HG03095 (cell line): ENCODE data around the gene SAMD10.

Experiments
- ATAC-seq: cut with Tn5 transposase; IDR thresholded peaks from one replicate; pipeline ENCODE4 v1.9.1; 2021; ENCODE audit warnings: moderate library complexity; ENCODE audit not compliant: unreplicated experiment

SAMD10 gene

DNA sequence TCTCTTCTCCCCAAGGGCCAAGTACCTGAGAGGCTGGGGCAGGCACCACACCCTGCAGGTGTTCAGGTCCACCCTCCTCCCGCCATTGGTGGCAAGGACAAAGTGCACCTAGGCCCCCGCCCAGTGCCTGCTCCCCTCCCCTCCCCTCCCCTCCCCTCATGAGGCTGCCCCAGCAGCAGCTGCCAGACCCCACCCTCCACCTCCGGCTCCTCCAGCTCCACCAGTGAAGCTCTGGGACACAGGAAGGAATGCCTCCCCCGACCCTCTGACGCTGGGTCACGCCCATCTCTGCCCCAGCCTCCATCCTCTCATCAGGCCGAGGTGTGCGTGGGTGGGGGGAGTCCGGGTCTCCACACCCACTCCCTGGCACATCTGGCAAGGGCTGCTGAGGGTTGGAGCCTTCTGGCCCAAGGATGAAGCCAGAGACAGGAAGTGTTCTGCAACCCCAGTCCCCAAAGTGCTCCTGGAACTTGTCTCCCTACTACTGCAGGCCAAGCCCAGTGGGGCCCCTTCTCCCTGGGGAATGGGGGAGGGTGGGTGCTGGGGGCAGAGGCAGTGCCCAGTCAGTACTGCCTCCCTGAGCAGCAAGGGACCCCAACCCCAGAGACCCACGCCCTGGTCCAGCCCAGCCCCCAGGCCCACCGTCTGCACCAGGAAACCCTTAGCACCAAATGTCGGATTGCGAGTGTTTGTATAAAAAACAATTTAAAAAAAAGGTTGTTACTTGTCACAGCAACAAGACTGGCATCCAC, 21.6 kb downstream of the SAMD10 start:
- ATAC-seq: no peak

DNA sequence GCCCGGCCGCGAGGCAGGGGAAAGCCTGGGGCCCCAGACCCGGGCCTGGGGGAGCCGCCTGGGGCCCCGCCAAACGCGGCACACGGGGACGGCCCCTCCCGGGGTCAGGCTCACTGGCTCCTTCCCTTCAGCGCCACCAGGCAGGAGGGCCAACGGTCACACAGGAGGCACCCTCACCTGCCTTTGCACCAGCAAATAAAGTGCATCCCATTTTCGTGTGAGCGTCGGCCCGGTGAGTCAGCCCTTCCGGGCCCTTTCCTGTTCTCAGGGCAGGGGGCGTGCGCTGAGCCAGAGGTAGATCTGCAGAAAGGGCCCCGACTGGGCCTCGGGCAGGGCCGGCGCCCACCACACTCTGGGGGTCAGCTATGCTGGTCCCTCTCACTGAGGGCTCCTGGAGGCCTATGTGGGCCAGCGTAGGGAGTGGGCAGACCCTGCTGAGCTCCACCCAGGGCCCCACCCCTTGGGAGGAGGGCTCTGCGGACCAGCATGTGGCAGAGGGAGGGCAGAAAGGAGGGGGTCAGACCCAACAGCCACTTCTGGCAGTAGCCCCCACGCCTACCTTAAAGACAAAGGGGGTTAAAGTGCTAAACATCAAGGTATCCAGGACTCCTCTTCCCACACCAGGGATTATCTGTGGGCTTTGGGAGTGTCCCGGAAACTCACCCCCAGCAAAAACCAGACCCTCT, 22.3 kb downstream of the SAMD10 start:
- ATAC-seq: no peak

DNA sequence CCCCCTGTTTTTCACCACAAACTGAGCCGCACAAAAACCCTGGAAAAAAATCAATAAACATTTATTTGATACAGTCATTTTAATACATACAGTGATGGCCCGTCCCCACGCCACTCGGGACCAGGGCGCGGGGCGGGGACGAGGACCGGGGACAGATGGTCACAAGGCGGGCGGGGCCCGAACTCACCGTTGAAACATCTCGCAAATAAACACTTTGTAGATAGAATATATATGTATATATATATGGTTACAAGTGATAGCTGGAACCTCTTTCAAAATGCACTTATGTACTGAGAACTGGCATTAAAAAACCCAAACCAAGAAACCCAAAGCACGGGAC, 22.8 kb downstream of the SAMD10 start:
- ATAC-seq: peak; percentile 4

DNA sequence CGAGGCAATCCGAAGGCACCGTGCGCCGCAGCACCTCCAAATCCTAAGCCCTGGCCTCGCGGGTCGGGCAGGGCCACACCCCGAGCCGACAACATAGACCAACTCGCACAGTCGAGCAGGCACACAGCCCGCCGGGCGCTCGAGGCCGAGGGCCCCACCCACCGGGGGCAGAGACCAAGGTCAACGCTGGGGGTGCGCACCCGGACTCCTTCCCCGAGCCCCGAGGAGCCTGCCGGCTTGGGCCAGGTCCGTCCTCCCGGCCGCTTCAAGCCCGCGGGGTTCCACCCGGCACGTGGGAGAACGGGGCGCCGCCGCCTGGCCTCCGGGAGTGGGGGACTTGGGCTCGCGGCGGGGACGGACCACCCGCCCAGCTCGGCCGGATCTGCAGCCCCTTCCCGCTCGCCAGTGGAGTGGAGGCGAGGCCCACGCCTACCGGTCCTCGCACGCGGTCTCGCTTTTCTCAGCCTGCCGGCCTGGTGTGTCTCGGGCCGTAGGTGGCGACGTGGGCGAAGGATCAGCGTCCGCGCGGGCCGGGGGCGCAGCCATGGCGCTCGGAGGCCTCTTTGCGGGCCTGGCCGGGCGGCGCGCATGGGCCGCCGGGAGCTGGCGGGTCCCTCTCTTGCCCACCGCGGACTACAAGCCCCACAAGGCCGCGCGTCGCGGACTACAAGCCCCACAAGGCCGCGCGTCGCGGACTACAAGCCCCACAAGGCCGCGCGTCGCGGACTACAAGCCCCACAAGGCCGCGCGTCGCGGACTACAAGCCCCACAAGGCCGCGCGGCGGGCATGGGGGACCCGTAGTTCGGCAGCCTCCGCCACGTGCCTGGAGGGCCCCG, 23.4 kb downstream of the SAMD10 start, which contains the start of gene UCKL1:
TSS of gene UCKL1 (minus strand) at position 590 of the 837 bp plus-strand sequence. CDS start at position 546, 44 bp downstream.
- ATAC-seq: peak; percentile 62

DNA sequence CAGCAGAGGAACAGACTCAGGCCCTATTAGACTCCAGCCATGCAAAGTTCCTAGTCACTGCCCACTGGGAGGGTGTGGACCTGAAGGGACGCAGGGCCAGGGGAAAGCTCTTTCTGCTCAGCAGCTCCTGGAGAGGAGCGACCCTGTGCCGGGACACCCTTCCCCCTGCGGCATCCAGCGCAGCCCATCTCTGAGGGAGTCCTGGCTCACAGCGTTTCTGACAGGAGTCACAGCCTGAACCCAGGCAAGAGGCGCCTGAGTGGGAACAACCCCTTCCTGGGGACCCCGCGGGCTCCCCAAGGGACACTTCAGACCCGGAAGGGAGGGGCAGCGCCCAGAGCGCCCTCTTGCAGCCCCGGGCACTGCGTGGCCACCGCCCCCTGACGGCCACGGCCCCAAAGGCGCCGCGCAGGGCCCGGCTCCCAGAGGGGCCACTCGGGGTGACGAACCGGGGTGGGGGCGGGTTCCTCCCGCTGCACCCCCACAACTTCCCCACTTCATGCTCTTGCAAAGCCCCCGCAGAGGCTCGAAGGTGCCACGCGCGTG, 24.1 kb downstream of the SAMD10 start:
- peak; percentile 24 for ATAC-seq

DNA sequence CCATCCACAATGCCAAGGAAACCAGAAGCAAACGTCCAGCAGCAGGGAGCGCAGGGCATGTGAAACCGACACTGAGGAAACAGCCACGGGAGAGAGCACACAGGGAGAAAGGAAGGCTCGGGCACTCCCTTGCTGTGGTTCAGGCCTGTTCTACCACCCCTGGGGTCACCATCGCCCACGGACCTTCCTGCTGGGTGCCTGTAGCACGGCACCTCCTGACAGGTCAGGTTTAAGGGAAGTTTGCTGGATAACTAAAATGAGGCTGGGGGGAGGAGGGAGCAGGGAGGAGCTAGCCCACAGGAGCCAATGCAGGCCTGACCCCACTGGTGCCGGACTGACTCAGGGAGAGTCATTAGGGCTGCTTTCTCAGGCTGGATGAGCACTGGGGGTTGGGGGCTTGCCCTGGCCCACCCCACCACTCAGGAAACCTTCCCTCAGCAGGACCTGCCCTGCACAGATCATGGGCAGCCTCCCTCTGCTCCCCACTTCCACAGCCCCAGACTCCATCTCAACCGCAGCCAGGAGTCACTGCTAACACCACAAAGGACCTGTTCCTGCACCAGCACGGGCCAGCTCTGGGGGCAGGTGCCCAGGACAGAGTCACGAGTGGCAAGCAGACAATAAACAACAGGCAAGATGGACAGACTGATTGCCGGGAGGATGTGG, 25.5 kb downstream of the SAMD10 start:
- no peak for ATAC-seq

DNA sequence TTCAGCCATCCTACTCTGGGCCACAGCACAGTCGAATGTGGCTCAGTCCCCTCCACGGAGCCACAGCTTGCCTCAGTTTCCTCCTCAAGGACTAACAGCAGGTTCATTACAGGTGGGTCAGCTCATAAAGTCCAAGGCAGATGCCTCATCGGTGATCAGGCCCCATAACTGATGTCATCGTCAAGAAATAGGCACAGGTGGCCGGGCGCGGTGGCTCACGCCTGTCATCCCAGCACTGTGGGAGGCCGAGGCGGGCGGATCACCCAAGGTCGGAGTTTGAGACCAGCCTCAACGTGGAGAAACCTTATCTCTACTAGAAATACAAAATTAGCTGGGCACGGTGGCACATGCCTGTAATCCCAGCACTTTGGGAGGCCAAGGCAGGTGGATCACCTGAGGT, 26.7 kb downstream of the SAMD10 start:
- no peak for ATAC-seq

DNA sequence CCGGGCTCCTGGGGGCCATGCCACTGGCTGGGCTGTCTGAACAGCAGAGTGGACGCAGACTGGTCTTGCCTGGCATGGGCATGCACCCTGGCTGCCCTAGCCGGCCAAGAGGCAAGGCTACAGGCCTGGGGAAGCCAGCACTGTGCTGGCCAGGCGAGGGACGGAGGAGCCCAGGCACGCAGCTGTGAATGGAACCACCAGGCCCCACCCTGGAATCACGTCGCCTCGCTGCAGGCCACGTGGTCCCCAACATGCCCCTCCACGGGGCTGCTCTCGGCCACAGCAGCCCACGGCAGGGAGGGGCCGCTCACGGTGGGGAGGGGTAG, 27.3 kb downstream of the SAMD10 start:
- ATAC-seq: no peak

DNA sequence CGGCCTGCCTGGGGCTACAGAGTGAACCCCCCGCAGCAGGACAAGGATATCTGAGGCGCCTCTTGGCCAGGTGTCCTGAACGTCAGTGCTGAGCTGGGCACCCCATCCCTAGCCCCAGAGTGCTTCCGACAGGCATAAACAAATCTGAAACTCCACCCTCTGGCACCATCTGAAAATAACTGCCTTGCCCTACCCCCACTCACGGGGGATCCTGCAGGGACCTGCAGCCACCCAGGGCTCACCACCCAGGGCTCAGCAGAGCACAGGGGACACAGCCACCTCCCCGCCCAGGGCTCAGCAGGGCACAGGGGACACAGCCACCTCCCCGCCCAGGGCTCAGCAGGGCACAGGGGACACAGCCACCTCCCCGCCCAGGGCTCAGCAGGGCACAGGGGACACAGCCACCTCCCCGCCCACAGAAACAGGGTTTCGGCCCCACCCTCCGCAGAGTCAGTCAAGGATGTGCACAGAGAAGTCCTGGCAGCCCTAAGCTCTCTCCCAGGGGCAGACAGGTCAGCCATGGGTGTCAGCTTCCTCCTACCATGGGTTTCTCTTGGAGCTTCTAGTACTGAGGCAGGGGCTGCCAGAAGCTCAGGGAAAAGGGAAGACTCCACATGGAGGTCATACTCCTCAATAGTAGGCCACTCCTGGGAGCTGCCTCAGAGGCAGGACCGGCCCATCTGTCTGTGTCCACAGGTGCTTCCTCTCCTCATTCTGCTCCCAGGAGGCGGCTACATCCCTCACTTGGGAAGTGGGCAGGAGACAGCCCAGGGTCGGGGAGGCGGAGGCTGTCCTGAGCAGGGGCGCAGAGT, 27.8 kb downstream of the SAMD10 start:
- no peak for ATAC-seq

DNA sequence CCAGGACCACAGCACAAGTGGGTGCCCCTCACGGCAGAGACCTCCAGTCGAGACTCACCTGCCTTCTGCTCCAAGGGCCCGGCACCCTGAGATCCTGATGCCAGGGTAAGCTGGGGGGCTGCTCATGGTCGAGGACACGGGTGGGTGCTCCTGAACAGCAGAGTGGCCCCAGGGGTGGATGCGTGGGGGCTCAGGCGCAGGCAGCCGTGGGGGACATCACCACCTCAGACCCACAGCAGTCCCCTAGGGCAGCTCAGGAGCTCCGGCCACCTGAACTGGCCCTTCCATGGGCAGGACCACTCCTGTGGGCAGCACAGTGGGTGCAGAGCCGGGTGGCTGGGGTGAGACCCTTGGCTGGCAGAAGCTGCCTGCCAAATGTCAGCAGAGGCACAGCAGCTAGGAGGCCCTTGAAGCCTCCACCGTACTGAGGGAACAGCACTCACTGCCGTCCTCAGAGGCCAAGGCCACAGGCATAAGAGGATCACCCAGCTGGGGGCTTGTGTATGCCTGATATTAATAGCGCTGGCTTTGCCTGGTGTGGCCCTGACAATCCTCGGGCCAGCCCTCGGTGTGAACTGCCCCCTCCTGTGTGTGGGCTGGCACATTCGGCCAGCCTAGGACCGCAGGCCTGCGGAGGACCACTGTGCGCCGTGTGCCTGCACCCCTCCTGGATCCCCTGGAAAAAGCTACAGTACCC, 28.6 kb downstream of the SAMD10 start:
- no peak for ATAC-seq

DNA sequence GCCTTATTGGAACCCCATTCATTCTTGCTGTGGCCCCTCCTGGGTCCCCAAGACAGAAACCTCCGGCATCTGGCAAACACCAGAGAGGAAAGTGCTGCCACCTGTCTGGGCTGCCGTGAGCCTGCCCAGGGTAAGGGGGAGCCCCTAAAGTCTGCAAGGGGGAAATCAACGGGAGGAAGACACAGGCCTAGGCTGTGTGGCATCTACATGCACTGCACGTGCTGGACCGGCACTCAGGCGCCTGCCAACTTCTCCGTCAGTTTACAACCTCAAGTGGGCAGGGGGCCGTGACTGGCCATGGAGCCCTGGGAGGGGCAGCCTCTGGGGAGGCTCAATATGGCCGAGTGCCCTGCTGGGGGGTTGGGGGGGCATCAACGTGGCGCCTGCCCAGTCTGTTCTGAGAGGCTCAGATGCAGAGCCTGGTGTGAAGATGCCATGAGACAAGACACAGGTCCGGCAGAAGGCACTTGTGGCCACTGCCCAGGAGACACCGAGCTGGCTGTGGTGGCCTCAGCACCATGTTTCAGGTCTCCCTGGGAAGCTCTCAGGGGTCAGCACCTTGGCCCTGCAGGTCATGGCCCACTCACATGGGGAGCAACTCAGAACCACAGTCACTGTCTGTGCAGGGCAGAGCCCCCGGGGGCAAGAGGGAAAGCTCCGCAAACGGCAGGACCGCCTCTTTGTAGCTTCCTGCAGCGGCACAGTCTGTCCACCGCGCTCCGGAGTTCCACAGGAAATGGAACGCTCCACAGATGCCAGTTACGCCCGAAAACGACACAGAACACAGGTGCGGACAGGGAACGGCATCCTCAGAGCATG, 31.6 kb downstream of the SAMD10 start:
- ATAC-seq: no peak

DNA sequence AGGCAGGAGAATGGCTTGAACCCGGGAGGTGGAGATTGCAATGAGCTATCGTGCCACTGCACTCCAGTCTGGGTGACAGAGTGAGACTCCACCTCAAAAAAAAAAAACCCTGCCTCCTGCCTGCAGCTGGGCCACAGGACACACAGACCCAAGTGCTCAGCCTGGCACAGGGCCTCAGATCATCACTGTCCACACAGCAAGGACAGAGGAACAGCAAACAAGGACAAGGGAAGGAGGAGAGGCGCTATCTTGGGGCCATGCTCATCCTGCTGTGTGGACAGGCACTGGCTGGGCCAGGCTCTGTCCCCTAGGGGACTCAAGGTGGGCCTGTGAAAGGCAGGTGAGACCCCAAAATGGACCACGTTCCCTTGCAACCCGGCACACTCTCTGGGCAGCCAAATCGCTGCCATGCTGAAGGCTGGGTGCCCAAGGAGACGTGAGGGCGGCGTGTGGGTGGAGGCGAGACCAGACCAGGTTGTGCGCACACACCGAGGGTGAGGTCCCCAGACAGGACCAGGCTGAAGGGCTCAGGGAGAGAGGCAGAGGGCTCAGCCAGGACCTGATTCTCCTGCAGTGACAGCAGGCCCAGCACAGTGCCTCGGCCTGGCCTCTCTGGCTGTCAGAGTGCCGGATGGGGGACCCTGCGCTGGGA, 32.3 kb downstream of the SAMD10 start:
- no peak for ATAC-seq

DNA sequence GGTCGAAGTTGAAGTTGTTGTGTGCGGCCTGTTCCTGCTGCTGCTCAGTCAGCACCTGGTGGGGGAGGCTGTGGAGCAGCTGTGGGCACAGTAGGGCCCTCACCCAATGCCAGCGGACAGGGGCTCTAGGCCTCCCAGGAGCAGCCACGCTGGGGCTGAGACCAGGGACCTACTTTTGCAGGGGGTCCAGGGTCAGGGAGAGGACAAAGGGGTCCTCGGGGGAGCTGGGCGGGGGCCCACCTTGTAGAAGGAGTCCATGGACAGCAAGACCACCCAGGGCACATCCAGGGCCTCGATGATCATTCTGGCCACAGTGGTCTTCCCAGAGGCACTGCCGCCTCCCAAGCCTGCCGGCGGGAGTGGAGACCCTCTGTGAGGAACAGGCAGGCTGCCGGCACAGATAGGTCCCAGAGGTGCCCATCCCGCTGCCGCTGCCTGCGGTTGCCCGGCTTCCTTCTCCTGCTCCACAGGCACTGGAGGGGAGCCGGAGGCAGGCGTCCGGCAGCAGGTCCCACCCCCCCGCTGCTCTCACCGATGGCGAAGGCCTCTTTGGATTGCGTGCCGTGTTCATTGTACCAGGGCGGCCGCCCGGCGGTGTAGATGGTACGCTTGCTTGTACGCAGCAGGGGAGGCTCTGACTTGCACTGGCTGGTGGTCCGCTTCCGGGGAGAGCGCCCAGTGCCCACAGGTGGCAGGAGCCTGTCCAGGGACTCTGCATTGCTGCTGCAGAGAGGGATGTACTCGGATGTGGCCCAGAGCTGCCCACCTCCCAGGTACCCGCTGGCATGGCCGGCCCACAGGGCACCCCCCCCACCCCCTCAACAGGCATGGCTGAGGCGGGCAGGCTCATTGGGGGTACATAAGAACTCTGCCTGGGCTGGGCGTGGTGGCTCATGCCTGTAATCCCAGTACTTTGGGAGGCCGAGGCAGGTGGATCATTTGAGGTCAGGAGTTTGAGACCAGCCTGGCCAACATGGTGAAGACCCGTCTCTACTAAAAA, 33.2 kb downstream of the SAMD10 start:
- no peak for ATAC-seq

DNA sequence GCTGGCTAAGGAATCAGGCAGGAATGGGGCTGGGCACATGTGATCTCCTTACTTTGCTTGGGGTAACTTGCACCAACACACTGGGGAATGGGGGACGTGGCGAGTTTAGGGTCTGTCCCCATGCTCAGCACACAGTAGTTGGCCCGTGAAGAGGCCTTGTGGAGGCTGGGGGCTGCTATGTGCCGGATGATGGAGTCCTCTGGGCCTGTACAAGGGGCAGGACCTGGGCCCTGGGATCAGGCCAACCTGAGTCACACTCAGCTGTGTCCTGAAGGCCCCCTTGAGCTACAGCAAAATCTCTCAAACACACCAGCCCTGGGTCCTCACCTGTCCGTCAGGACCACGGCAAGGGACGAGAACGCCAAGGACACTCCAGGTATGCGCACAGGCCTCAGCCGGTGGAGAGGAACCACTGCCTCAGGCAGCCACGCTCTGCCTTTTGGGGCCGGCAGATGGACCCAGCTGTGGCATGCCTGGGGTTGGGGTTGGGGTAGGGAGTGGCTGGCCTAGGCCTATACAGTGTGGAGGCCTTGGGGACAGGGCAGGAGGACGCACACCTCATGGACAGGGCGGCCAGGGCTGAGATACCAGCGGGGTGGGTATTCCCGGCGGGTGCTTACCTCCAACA, 34.3 kb downstream of the SAMD10 start:
- ATAC-seq: no peak

DNA sequence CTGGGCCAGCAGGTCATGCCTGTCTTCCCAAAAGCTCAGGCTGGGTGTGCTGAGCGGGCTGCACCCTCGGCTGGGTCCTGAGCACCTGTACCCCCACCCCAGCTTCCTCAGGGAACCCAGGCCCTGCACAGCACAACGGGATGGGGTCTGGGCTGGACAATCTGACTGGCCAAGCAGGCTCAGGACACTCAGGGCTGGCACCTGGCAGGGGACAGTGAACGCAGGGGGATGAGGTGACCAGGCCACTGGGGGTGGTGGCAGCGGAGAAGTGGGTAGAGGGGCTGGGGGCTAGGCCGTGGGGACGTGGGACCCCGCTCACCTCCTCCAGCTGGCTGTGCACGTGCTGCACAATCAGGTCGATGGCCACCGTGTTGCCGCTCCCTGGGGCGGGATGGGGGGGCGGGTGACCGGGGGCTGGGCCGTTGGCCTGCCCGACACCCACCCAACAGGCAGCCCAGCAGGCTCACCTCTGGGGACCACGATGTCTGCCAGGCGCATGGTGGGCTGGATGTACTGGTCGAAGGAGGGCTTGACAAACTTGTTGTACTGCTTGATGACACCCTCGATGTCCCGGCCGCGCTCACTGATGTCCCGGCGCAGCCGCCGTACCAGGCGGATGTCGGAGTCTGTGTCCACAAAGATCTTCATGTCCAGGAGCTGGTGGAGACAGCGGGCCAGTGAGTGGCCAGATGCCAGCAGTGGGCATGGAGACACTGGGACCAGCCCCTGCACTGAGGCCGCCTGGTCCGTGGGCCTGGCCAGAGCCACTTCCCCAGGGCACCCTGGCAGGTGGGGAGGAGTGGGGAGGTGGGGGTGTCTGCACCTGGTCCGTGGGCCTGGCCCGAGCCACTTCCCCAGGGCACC, 35.1 kb downstream of the SAMD10 start:
- no peak for ATAC-seq

DNA sequence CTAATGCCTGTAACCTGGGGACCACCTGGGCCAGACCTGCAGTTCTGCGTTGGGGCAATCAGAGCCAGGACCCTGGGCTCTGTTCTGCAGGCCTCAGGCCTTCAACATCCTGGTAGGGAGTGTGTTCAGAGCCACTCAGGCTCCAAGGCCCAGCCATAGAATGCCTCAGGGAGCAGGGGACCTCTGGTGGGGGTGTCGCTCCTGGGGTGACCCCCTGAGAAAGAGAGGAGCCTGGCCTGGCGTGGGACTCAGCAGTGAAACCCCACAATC, 35.7 kb downstream of the SAMD10 start:
- ATAC-seq: no peak
